ENCODE measurements around the gene BATF3.

BATF3 gene

GRCh38 chr1:212689196-212689725 is 10.4 kb downstream of the BATF3 start:
- no peak for TF ChIP-seq CTCF (IDR thresholded peaks at IDR 0.05)
- no peak overlapping the region for H3K4me3 Mint-ChIP-seq
- no peaks in the 10 kb centered on the region for H3K9me3 Mint-ChIP-seq
- peaks cover 5% of the 10 kb centered on the region for H3K4me1 Mint-ChIP-seq
- H3K36me3 Mint-ChIP-seq (ENCODE audit: low read depth), result no peaks in the 10 kb centered on the region
- DNase-seq, result no peak
- H3K27me3 Mint-ChIP-seq (ENCODE audit: low read depth, poor library complexity), result peaks cover 5% of the 10 kb centered on the region
- no peak overlapping the region for H3K27ac Mint-ChIP-seq

- Mint-ChIP-seq H3K27me3 (ENCODE audit: low read depth, poor library complexity) (no peaks in the 10 kb centered on the region), H3K9me3 (no peaks in the 10 kb centered on the region), H3K4me1 (no peaks in the 10 kb centered on the region), H3K36me3 (ENCODE audit: low read depth) (no peaks in the 10 kb centered on the region), H3K4me3 (no peak overlapping the region), H3K27ac (no peak overlapping the region)
- TF ChIP-seq CTCF (IDR thresholded peaks at IDR 0.05), result no peak
- DNase-seq, result no peak
Observed at GRCh38 chr1:212688341-212689047, 11.1 kb downstream of the BATF3 start.

GRCh38 chr1:212687811-212688210 is 11.8 kb downstream of the BATF3 start:
- Mint-ChIP-seq H3K27ac (no peak overlapping the region), H3K4me1 (no peaks in the 10 kb centered on the region), H3K36me3 (ENCODE audit: low read depth) (no peaks in the 10 kb centered on the region), H3K4me3 (no peak overlapping the region), H3K9me3 (no peaks in the 10 kb centered on the region), H3K27me3 (ENCODE audit: low read depth, poor library complexity) (no peaks in the 10 kb centered on the region)
- no peak for DNase-seq
- no peak for TF ChIP-seq CTCF (IDR thresholded peaks at IDR 0.05)

- DNase-seq, result no peak
- Mint-ChIP-seq H3K4me3 (no peak overlapping the region), H3K36me3 (ENCODE audit: low read depth) (no peaks in the 10 kb centered on the region), H3K4me1 (no peaks in the 10 kb centered on the region), H3K27me3 (ENCODE audit: low read depth, poor library complexity) (peaks cover 3% of the 10 kb centered on the region), H3K9me3 (no peaks in the 10 kb centered on the region), H3K27ac (no peak overlapping the region)
- TF ChIP-seq CTCF (IDR thresholded peaks at IDR 0.05), result no peak
Observed at GRCh38 chr1:212686591-212686990, 13.0 kb downstream of the BATF3 start.

- Mint-ChIP-seq H3K4me1 (no peaks in the 10 kb centered on the region), H3K27ac (no peak overlapping the region), H3K9me3 (no peaks in the 10 kb centered on the region), H3K36me3 (ENCODE audit: low read depth) (no peaks in the 10 kb centered on the region), H3K27me3 (ENCODE audit: low read depth, poor library complexity) (peaks cover 3% of the 10 kb centered on the region), H3K4me3 (no peak overlapping the region)
- no peak for DNase-seq
- no peak for TF ChIP-seq CTCF (IDR thresholded peaks at IDR 0.05)
Observed at GRCh38 chr1:212686069-212686468, 13.6 kb downstream of the BATF3 start.

- no peak overlapping the region for H3K27ac Mint-ChIP-seq
- DNase-seq, result no peak
- no peak for TF ChIP-seq CTCF (IDR thresholded peaks at IDR 0.05)
- no peaks in the 10 kb centered on the region for H3K4me1 Mint-ChIP-seq
- no peak overlapping the region for H3K4me3 Mint-ChIP-seq
- no peaks in the 10 kb centered on the region for H3K9me3 Mint-ChIP-seq
- peaks cover 3% of the 10 kb centered on the region for H3K27me3 Mint-ChIP-seq (ENCODE audit: low read depth, poor library complexity)
- no peaks in the 10 kb centered on the region for H3K36me3 Mint-ChIP-seq (ENCODE audit: low read depth)
Observed at GRCh38 chr1:212685429-212685828, 14.2 kb downstream of the BATF3 start.

All from nephron progenitor cell (in vitro differentiated cells).